HG03442 (cell line): Measurements from ENCODE around the gene CENPP.
"Not testable (repeated sequence)": the region's sequence is repeated elsewhere in the genome, so short reads cannot be mapped to it uniquely, and the experiment has no call there.

Experiments
- ATAC-seq: cut with Tn5 transposase; IDR thresholded peaks from one replicate; pipeline ENCODE4 v1.9.1; 2021; ENCODE audit warnings: mild to moderate bottlenecking, moderate library complexity; ENCODE audit not compliant: unreplicated experiment

The CENPP gene

DNA sequence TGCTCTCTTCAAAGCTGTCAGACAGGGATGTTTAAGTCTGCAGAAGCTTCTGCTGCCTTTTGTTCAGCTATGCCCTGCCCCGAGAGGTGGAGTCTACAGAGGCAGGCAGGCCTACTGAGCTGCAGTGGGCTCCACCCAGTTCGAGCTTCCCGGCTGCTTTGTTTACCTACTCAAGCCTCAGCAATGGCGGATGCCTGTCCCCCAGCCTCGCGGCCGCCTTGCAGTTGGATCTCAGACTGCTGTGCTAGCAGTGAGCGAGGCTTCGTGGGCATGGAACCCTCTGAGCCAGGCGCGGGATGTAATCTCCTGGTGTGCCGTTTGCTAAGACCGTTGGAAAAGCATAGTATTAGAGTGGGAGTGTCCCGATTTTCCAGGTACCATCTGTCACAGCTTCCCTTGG, 247.9 kb downstream of the CENPP start:
- ATAC-seq = not testable (repeated sequence)

DNA sequence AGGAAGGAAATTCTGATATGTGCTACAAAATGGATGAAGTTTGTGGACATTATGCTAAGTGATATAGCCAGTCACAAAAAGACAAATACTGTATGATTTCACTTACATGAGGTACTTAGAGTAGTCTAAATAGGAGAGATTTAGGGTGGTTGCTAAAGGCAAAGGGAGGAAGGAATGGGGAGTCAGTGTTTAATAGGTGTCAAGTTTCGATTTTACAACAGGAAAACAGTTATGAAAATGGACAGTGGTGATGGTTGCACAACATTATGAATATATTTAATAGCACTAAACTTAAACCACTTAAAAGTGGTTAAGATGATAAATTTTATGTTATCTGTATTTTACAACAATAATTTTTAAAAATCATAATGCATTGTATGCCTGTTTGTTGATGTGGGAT, 250.4 kb downstream of the CENPP start:
- no peak for ATAC-seq

DNA sequence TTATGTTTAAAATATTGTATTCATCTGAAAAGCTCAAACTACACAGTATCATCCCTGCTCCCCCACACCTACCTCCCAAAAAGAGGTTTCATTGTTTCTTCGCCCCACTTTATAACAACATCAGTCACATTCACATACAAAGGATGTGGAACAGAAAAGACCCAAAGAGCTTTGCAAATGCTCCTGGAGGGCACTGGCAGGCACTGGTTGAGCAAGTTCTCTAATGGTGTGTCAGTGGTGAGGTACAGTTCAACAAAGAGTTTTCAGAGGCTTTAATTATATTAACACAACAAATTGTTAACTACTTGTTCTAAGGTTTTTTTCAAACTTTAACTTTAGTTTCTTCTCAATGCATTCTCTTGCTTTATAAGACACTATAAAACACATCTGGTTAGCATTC, 264.2 kb downstream of the CENPP start:
- no peak for ATAC-seq

DNA sequence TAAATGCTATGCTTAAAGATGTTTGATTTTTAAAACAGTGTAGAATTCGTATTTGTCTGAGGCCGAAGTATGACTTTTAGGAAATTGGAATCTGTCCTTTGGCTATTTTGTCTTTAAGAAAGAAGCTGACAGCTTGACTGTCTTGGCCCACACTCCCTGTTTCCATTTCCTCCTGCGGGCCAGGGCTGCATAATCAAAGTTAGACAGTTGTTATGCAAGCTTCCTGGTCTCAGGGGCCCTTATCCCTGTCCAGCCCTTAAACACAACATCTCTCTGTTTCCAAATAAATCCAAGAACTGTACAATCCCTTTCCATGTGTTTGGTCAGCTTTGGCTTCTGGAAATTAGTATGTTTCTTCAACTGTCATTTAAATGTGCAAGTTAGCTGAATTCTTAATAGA, 264.6 kb downstream of the CENPP start:
- no peak for ATAC-seq

DNA sequence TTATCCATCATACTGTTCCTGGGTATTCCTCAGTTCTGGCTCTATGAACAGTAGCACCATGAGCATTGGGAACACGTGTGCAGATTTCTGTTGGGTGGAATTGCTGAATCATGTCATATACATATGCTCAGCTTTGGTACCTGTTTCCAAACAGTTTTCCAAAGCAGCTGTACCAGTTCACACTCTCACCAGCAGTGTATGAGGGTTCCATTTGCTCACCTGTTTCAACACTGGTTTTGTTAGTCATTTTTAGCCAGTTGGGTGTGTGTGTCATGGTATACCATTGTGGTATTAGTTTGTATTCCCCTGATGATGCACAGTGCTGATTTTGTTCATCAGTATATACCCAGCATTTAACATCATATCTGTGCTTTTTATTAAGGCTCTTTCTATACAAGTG, 266.8 kb downstream of the CENPP start:
- no peak for ATAC-seq

DNA sequence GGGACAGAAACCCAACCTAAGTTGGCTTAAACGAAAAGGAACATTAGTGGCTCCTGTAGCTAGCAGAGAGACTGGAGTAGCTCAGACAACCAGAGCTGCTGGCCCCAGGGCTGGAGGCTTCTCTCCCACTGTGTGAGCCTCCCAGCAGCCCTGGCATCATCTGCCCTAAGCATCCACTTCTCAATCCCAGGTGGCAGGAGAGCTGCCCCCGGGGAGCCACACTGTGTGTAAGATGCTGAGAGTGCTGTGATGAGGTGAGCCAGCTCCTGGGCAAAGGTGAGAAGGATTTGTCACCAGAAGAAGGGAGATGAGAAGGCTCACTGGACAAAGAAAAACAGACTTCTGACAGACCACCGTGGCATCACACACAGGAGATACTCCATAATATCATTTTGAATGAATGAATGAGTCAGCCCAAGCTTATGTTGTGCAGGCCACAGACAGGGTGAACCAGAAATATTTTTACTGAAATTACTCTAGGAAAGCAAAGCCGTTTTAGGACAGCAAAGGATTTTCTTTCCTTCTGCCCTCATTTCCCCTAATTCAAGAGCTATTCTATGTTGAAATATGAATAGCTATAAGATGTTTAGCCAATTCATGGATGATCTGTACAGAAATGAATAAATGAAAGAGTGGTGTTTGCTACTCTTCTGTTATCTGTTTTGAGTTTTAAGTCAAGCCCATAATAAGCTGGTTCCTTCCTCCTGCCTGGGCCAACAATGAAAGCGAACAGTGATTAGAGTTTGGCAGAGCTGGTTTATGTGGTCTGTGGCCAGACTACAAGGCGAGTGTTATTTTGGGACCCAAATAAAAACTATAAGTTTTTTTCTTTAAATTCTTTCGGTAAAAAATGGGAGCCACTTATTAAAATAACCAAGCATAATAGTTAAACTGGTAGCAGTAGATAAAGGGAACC, 267.5 kb downstream of the CENPP start:
- ATAC-seq = no peak

DNA sequence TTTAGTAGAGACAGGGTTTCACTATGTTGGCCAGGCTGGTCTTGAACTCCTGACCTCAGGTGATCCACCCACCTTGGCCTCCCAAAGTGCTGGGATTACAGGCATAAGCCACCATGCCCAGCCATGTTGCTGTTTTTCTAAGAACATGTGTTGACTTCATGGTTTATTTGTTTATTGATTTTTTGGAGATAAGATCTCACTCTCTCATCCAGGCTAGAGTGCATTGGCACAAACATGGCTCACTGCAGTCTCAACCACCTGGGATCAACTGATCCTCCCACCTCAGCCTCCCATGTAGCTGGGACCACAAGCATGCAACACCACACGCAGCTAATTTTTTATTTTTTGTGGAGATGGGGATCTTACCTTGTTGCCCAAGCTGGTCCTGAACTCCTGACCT, 269.3 kb downstream of the CENPP start:
- ATAC-seq = not testable (repeated sequence)

DNA sequence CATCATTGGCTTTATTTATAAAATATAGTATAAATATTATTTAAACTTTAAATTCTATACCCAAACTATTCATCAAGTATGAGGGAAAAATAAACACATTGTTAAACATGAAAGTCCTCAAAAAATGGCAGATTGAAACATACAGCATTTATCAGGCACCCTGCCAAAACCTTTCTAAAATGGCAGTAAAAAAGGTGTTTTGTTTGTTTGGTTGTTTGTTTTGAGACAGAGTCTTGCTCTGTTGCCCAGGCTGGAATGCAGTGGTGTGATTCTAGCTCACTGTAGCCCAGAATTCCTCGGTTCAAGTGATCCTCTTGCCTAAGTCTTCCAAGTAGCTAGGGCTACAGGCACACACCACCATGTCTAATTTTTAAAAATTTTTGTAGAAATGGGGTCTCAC, 270.2 kb downstream of the CENPP start:
- no peak for ATAC-seq

DNA sequence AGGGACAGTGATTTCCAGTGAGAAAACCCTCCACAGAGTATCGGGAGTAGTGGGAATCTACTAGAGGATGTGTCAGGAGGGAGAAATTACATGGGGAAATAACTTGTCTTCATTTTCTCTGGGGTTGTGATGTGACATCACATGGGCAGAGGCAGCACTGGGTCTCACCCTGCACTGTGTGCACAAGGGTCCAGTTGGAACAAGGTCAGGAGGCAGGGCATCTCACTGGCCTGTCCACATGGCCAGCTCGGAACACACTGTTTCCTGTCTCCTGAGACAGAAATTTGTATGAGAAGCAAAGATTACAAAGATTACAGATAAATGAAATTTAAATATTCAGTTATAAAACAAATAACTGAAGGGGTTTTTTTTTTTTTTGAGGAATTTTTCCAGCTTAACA, 272.6 kb downstream of the CENPP start:
- no peak for ATAC-seq

DNA sequence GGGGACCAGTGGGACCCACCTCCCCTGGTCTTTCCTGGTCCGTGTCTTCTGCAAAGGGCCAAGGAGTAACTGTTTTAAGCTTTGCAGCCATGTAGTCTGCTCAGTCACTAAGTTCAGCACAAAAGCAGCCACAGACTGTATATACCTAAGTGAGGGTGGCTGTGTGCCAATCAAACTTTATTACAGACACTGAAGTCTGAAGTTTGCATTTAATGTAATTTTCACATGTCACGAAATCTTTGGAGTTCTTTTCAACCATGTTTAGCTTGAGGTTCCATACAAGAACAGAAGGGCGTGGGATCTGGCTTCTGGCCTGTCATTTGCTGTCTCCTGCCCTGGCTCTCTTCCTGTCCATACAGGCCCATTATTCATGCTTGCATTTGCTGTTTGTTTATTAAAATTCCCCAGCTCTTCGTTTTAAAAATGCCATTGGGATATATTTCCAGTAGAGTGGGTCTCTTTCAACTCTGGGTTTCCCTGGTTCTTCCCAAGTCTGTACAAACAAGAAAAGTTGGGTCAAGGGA, 274.2 kb downstream of the CENPP start:
- no peak for ATAC-seq

DNA sequence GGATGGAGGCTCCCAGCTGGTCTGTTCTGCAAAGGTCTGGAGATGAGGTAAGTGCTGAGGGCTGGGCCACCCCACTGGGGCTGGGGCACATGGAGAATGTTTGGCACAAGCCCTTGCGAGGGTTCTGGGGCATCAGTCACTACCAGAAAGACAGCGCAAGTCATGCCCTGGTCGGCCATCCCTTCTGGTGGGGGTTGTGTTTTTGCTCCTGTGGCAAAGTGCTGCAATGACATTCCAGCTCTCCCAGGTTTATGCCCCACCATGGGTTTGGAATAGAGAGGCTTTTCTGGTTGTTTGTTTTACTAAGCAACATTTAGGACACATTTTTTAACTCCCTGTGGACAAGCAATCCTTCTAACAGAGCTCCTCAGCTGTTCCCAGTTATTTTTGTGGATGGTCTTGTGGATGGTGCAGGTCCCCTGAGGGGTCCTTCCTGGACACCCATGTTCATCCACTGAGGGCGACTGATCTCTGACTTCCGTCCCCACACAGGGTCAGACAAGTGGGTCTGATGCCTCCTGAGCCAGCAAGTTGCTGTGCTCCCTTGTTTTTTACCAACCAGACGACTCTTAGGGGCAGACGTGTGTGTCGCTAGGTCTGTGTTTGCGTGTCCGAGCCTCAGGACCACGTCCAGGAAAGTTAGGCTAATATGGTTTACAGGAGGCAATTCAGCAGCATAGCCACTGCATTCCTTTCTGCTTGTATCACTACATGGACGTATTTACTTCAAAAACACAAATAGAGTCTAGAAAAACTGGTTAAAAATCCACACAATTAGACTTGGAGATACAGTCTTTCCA, 274.9 kb downstream of the CENPP start:
- no peak for ATAC-seq

DNA sequence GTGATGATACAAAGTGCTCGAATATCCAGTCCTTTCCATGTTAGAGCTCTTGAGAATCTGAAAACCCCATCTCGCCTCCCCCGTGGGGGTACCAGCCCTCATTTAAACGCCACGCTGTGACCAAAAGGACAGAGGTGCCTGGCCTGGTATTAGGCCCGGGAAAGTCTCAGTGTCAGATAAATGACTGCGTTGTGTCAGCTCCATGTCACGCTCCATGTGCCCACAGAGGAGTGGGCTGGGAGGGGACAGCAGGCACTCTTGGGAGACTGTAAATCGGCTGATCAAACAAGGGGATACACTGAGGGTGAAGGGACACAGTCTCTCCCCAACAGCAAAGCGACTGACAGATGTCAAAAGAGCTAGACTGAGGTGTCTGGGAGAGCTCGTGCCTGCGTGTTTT, 275.7 kb downstream of the CENPP start:
- ATAC-seq = no peak

DNA sequence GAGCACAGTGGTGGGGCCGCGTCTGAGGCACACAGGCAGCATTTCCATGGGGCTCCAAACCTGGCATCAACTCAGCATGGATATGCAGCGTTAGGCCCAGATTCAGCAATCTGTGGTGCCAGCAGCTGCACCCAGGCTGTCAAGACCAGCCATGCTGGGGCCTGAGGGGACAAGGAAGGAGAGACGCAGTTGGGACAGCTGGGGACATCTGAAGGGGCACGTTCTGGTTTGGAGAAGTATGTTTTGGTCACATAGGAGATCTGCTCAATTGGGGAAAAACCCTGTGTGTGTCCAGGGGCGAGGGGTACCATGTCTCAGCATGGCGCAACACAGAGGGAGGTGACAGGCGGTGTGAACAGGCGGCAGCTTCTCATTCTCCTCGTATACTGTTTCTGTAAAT, 276.7 kb downstream of the CENPP start:
- no peak for ATAC-seq

DNA sequence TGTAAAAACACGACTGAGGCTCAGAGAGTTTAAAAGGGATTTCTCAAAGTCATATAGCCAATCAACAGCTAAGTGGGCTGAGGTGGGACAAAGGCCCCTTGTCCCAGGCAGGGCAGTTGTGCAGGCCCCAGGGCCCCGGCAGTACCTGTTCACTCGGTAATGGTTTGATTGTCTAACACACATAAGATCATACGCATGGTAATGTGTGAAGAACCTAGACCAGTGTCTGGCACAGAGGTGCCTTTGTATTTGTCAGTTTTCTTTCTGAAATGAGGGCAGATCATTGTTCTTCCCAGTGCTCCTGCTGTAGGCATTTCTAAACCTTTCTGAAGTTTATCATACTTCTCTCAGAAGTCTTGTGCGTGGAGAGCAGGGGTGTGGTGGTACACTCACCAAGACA, 277.3 kb downstream of the CENPP start:
- no peak for ATAC-seq

DNA sequence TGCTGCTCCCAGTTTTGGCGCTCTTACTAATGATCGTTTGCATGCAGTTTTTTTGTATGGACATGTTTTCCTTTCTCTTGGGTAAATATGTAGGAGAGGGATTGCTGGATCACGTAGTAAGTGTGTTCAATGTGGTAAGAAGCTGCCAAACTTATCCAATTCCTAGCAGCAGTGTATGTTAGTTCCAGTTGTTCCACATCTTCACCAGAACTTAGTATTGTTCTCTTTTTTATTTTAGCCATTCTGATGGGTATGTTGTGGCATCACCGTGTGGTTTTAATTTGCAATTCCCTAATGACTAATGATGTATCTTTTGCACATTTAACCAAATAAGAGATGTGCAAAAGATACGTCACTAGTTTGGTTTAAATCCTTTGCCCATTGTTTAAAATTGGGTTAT, 278.2 kb downstream of the CENPP start:
- no peak for ATAC-seq

DNA sequence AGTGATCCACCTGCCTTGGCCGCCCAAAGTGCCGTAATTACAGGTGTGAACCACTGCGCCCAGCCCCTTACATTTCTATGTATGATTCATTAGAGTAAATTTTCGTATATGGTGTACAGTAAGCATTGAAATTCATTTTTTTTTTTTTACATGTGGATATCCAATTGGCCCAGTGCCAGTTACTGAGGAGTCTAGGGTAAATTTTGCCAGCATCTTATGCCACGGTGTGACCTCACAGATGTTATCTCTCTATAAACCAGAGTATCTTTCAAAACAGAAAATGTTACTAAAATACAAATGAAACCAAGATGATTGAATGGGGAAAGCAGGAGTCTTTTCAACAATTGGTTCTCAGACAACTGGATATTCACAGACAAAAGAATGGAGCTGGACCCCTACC, 279.5 kb downstream of the CENPP start:
- ATAC-seq = no peak

DNA sequence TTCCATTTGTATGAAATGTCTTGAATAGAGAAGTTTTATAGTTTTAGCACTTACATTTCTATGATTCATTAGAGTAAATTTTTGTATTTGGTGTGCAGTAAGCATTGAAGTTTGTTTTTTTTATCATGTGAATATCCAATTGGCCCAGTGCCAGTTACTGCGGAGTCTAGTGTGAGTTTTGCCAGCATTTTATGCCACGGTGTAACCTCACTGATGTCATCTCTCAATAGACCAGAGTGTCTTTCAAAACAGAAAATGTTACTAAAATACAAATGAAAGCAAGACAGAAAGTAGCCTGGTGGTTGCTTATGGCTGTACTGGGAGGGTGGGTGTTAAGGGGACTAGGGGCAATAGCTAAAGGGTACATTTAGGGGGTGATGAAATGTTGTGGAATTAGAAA, 281.3 kb downstream of the CENPP start:
- ATAC-seq = no peak

DNA sequence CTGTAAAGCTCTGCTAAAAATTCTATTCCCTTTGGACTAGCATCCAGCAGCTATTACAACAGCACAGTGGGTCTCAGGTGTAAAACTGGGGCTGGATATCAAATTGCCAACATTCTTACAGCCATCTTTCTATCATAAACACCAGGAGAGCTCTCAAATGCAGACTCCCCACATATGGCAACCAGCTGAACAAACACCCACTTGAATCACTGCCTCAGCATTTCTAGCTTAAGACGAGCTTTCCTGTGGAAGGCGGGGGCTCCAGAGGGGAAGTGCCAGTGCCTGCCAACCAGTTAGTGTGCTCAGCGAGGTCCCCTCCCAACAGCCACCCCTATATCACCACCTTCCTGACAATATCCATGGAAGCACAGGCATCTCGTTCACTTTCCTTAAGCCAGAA, 282.0 kb downstream of the CENPP start:
- no peak for ATAC-seq

DNA sequence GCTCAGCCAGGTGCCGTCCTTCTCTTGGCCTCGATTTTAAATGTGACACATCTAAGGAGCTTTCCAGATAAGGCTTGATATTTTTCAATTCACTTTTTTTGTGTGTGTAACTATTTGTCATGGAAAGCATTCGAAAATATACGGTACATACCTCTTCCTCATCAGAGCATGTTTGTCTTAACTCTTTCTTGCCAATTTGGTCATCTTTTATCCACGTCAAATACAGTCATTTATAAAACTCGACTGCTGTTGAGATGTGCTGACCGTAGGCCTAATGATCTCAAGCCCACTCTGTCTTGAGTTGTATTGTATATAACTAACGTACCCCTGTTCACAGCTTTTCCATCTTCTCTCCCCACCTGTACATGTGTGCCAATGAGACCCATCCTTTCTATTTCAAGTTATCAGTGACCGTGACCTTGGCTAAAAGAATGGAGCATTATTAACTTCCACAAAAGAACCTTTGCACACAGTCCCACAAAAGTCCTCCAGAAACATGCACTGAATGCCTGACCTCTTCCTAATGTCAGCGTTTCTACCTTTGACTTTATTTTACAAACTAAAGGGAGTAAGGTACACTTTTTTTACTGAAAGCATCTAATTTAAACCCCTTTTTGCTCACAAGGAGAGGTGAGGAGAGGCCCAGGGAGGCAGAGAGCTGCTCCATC, 282.6 kb downstream of the CENPP start:
- ATAC-seq = no peak

DNA sequence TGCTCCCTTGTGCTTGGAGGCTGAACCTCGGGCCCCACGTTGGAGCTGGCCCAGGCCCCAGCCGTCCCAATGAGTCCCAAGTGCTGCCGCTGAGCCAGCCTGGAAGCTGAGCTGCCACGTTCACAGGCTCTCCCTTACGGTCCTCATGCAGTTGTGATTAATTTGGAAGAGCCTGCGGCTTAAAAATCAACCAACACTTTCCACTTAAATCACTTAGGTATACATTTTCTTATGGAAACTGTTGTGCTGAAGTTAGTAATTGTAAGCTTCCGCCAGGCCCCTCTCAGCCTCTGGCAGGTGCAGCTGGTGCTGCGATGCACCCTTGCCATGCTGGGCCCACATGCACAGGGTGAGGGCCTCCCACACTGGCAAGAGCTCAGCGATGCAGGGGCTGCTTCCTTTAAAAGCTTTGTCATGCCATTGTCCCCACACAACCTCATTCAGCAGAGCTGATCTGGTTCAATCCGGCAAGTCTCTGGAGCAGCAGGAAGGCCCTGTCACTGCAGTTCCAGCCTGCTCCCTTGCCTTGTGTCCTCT, 283.2 kb downstream of the CENPP start:
- ATAC-seq = no peak
